WTC11 (cell line): Measurements from ENCODE around the gene ADD1. TPM values are rescaled to one million over a fixed set of nuclear protein-coding genes. Genes with fewer than 3 reads are reported as not detected.

Experiments
- ATAC-seq: fragments of 200-7000 bp; cut with Tn5 transposase; 2 replicates; pipeline ENCODE4 v1.10.0; 2021; ENCODE audit warnings: mild to moderate bottlenecking, moderate library complexity
- CTCF ChIA-PET: fragments of 300-600 bp; sonication (Branson Sonifier 250); formaldehyde crosslinking; loops from one replicate; lab custom pipeline; 2021; ENCODE audit warnings: antibody characterized with exemption; lab: Charles Lee
- POLR2A ChIA-PET: fragments of 350-600 bp; sonication (Branson Sonifier 250); formaldehyde crosslinking; loops from one replicate; lab custom pipeline; 2021; ENCODE audit warnings: antibody characterized with exemption; lab: Charles Lee
- DNase-seq: peaks from one replicate; pipeline ENCODE4 v3.0.0; 2021; ENCODE audit warnings: low spot score
- H3K27ac Mint-ChIP-seq: 2 replicates; pipeline ENCODE4 v1.8.0; 2021; ENCODE audit warnings: mixed read lengths
- H3K27me3 Mint-ChIP-seq: 2 replicates; pipeline ENCODE4 v1.8.0; 2021; ENCODE audit warnings: low read depth, mild to moderate bottlenecking, moderate library complexity, mixed read lengths
- H3K36me3 Mint-ChIP-seq: 2 replicates; pipeline ENCODE4 v1.8.0; 2021; ENCODE audit warnings: mixed read lengths
- H3K4me1 Mint-ChIP-seq: 2 replicates; pipeline ENCODE4 v1.8.0; 2022; ENCODE audit warnings: mixed read lengths
- H3K4me3 Mint-ChIP-seq: 2 replicates; pipeline ENCODE4 v1.8.0; 2021; ENCODE audit warnings: mild to moderate bottlenecking, moderate library complexity, mixed read lengths
- H3K9me3 Mint-ChIP-seq: 2 replicates; pipeline ENCODE4 v1.8.0; 2021; ENCODE audit warnings: mixed read lengths
- AR ChIP-seq: fragments of 250-450 bp; sonication (Bioruptor Pico); IDR thresholded peaks from 2 replicates; pipeline ENCODE4 v1.9.0; 2021; ENCODE audit warnings: mild to moderate bottlenecking
- CREB1 ChIP-seq: sonication (generic); formaldehyde crosslinking; IDR thresholded peaks from 2 replicates; pipeline ENCODE4 v1.8.0; 2023; ENCODE audit warnings: mild to moderate bottlenecking, missing genetic modification reagents
- ELF4 ChIP-seq: sonication (generic); formaldehyde crosslinking; IDR thresholded peaks from 2 replicates; pipeline ENCODE4 v1.8.1; 2022; ENCODE audit warnings: low read depth, mild to moderate bottlenecking, moderate library complexity, missing genetic modification reagents
- ERG ChIP-seq: fragments of 250-450 bp; sonication (Bioruptor Pico); IDR thresholded peaks from 2 replicates; pipeline ENCODE4 v1.8.0; 2021; ENCODE audit warnings: mild to moderate bottlenecking
- HMGXB4 ChIP-seq: sonication (generic); formaldehyde crosslinking; IDR thresholded peaks from 2 replicates; pipeline ENCODE4 v1.8.1; 2023; ENCODE audit warnings: mild to moderate bottlenecking, moderate library complexity, missing genetic modification reagents
- MAX ChIP-seq: sonication (generic); formaldehyde crosslinking; IDR thresholded peaks from 2 replicates; pipeline ENCODE4 v1.8.0; 2022; ENCODE audit warnings: mild to moderate bottlenecking, missing genetic modification reagents
- MXD4 ChIP-seq: fragments of 250-450 bp; sonication (Bioruptor Pico); IDR thresholded peaks from 2 replicates; pipeline ENCODE4 v1.8.0; 2021; ENCODE audit warnings: mild to moderate bottlenecking, moderate library complexity, borderline replicate concordance
- NFYB ChIP-seq: sonication (generic); formaldehyde crosslinking; conservative IDR thresholded peaks from 2 replicates; pipeline ENCODE4 v1.8.0; 2022; ENCODE audit warnings: low read depth, missing genetic modification reagents
- RELA ChIP-seq: sonication (generic); formaldehyde crosslinking; IDR thresholded peaks from 2 replicates; pipeline ENCODE4 v1.8.1; 2022; ENCODE audit warnings: missing genetic modification reagents, mild to moderate bottlenecking, borderline replicate concordance
- SP1 ChIP-seq: sonication (generic); formaldehyde crosslinking; conservative IDR thresholded peaks from 2 replicates; pipeline ENCODE4 v1.8.1; 2022; ENCODE audit warnings: missing genetic modification reagents
- TCF7 ChIP-seq: sonication (generic); formaldehyde crosslinking; IDR thresholded peaks from 2 replicates; pipeline ENCODE4 v1.8.0; 2022; ENCODE audit warnings: mild to moderate bottlenecking, low read depth, missing genetic modification reagents, moderate library complexity
- ZNF138 ChIP-seq: sonication (generic); formaldehyde crosslinking; conservative IDR thresholded peaks from 2 replicates; pipeline ENCODE4 v1.8.1; 2022; ENCODE audit warnings: mild to moderate bottlenecking, moderate library complexity, missing genetic modification reagents
- ZNF219 ChIP-seq: sonication (generic); formaldehyde crosslinking; IDR thresholded peaks from 2 replicates; pipeline ENCODE4 v1.8.0; 2023; ENCODE audit warnings: missing genetic modification reagents, mild to moderate bottlenecking, borderline replicate concordance
- ZNF232 ChIP-seq: sonication (generic); formaldehyde crosslinking; IDR thresholded peaks from 2 replicates; pipeline ENCODE4 v1.8.0; 2022; ENCODE audit warnings: mild to moderate bottlenecking, missing genetic modification reagents
- ZNF396 ChIP-seq: fragments of 250-450 bp; sonication (Bioruptor Pico); IDR thresholded peaks from 2 replicates; pipeline ENCODE4 v1.8.0; 2021; ENCODE audit warnings: mild to moderate bottlenecking, moderate library complexity, borderline replicate concordance
- ZNF423 ChIP-seq: fragments of 250-450 bp; sonication (Bioruptor Pico); IDR thresholded peaks from 2 replicates; pipeline ENCODE4 v2.1.2; 2022; ENCODE audit warnings: mild to moderate bottlenecking, moderate library complexity
- ZNF512 ChIP-seq: sonication (generic); formaldehyde crosslinking; IDR thresholded peaks from 2 replicates; pipeline ENCODE4 v1.8.1; 2022; ENCODE audit warnings: missing genetic modification reagents, borderline replicate concordance
- ZNF532 ChIP-seq: fragments of 250-450 bp; sonication (Bioruptor Pico); IDR thresholded peaks from 2 replicates; pipeline ENCODE4 v1.9.0; 2021; ENCODE audit warnings: mild to moderate bottlenecking, borderline replicate concordance
- ZNF671 ChIP-seq: fragments of 250-450 bp; sonication (Bioruptor Pico); IDR thresholded peaks from 2 replicates; pipeline ENCODE4 v1.8.0; 2021; ENCODE audit warnings: mild to moderate bottlenecking
- total RNA-seq: library from RNA; stranded (reverse); gene quantifications from 3 replicates; pipeline ENCODE4 v1.2.3, GENCODE V29; 2021

The ADD1 gene
- total RNA-seq, 1 experiment from 2014 or later = 178 TPM

GRCh38 chr4:2971275-2971674 is 127.6 kb downstream of the ADD1 start (continued):
- TF ChIP-seq MXD4 (CRISPR knock-in tag) = no peak

GRCh38 chr4:2977211-2978088 is 133.8 kb downstream of the ADD1 start:
- H3K4me1 Mint-ChIP-seq = no peaks in the 10 kb centered on the region
- H3K4me3 Mint-ChIP-seq = no peak overlapping the region
- no peaks in the 10 kb centered on the region for H3K36me3 Mint-ChIP-seq
- TF ChIP-seq ERG (CRISPR knock-in tag) (no peak), MAX (no peak), ZNF232 (CRISPR knock-in tag) (no peak), ELF4 (no peak), SP1 (CRISPR knock-in tag) (no peak), RELA (CRISPR knock-in tag) (no peak), ZNF423 (CRISPR knock-in tag) (no peak), MXD4 (CRISPR knock-in tag) (no peak), CREB1 (CRISPR knock-in tag) (no peak), NFYB (CRISPR knock-in tag) (no peak), AR (CRISPR knock-in tag) (no peak), TCF7 (no peak), ZNF532 (CRISPR knock-in tag) (no peak), ZNF671 (CRISPR knock-in tag) (no peak), ZNF219 (no peak), ZNF138 (no peak), HMGXB4 (CRISPR knock-in tag) (no peak), ZNF396 (CRISPR knock-in tag) (no peak), ZNF512 (CRISPR knock-in tag) (no peak)
- no peak for ATAC-seq
- DNase-seq = no peak
- no peaks in the 10 kb centered on the region; the same call in 1 of the 2 replicates for H3K27me3 Mint-ChIP-seq
- peaks cover 14% of the 10 kb centered on the region for H3K9me3 Mint-ChIP-seq
- CTCF ChIA-PET = interaction anchor here (0.6 to 2.0 kb wide), 20 partner anchors 9 to 1116 kb away, joined by 3 to 24 read pairs (median 3); partner anchors contain the start of genes GRK4 and NOP14
- H3K27ac Mint-ChIP-seq = no peak overlapping the region
- POLR2A ChIA-PET = no interaction called here
